GM18520 (cell line): ENCODE measurements around the gene FRYL.
"Not testable (repeated sequence)": the region's sequence is repeated elsewhere in the genome, so short reads cannot be mapped to it uniquely, and the experiment has no call there.

Experiments used
- ATAC-seq: cut with Tn5 transposase; IDR thresholded peaks from one replicate; pipeline ENCODE4 v1.9.1; 2021; ENCODE audit not compliant: unreplicated experiment

Gene FRYL

GRCh38 chr4:48748949-48749596 is 31.0 kb downstream of the FRYL start:
- ATAC-seq: no peak

- ATAC-seq: no peak
Measured at GRCh38 chr4:48746608-48747362, 33.3 kb downstream of the FRYL start.

GRCh38 chr4:48745223-48745622 is 34.9 kb downstream of the FRYL start:
- ATAC-seq: not testable (repeated sequence)

- no peak for ATAC-seq
Measured at GRCh38 chr4:48742412-48742811, 37.7 kb downstream of the FRYL start.

GRCh38 chr4:48739560-48740019 is 40.5 kb downstream of the FRYL start:
- peak; percentile 59 for ATAC-seq

- no peak for ATAC-seq
Measured at GRCh38 chr4:48738856-48739255, 41.2 kb downstream of the FRYL start.

- not testable (repeated sequence) for ATAC-seq
Measured at GRCh38 chr4:48728906-48729496, 51.1 kb downstream of the FRYL start.

GRCh38 chr4:48727666-48728459 is 52.2 kb downstream of the FRYL start:
- no peak for ATAC-seq

GRCh38 chr4:48725414-48725813 is 54.7 kb downstream of the FRYL start:
- no peak for ATAC-seq

- ATAC-seq: no peak
Measured at GRCh38 chr4:48722509-48723446, 57.3 kb downstream of the FRYL start.

GRCh38 chr4:48720459-48720858 is 59.6 kb downstream of the FRYL start:
- ATAC-seq: no peak

- ATAC-seq: no peak
Measured at GRCh38 chr4:48718818-48719465, 61.1 kb downstream of the FRYL start.

- ATAC-seq: not testable (repeated sequence)
Measured at GRCh38 chr4:48716285-48716684, 63.8 kb downstream of the FRYL start.

GRCh38 chr4:48710446-48711209 is 69.5 kb downstream of the FRYL start:
- ATAC-seq: no peak

- ATAC-seq: no peak
Measured at GRCh38 chr4:48709901-48710300, 70.2 kb downstream of the FRYL start.

- no peak for ATAC-seq
Measured at GRCh38 chr4:48708610-48709009, 71.5 kb downstream of the FRYL start.

GRCh38 chr4:48706736-48707135 is 73.3 kb downstream of the FRYL start:
- no peak for ATAC-seq

- no peak for ATAC-seq
Measured at GRCh38 chr4:48705609-48706008, 74.5 kb downstream of the FRYL start.
